ENCODE results near the gene PHACTR3.

DNA sequence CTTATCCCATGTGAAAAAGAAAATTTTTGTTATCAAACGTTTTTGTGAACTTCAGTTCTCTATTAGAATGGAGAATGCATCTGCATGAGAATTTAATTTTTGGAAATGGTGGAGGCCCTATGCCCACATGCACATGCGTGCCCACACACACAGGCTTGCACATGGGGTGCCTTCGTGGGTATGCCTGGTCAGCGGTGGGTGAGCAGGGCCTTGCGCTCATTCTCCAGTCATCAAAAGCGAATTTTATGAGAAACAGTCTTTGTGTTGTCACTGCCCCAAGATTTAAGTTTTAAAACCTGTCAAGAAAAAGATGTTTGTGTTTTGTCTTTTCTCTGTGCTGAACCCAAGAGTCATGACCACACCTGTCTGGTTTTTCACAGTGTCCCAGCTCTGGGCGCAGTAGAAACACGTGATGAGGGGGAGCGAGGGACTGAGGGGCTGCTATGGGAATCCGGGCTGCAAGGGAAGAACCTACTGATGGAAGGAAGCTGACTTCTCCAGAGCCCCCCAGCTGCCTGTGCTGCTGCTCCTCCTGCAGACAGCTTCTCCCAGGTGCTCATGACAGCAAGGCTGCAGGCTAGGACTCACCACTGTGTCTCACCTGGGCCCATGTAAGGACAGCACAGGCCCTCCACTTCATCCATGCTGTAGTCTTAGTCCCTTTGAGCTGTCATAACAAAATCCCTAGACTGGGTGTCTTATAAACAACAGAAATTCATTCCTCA lies 175.5 kb downstream of the PHACTR3 start:
- TF ChIP-seq CTCF (optimal IDR thresholded peaks at IDR 0.05 in 1 of 3, IDR thresholded peaks at IDR 0.05 in 1 of 3, conservative IDR thresholded peaks at IDR 0.05 in 1 of 3; ENCODE audit: extremely low read depth in 1 of 3, insufficient read depth in 2 of 3, low read length in 3 of 3) (no peak), EZH2 (IDR thresholded peaks at IDR 0.05; ENCODE audit: low read length) (no peak)
